Stimulated activated CD4-positive, alpha-beta T cell treated with anti-CD3 and anti-CD28 coated beads, TNF-alpha, amount 100 ng/mL, for 48 hours (primary cell): ENCODE measurements around the gene AMIGO1.
"Not testable (repeated sequence)": the region's sequence is repeated elsewhere in the genome, so short reads cannot be mapped to it uniquely, and the experiment has no call there.

Source experiments
- DNase-seq, 3 donors: peaks; one replicate each; pipeline ENCODE4 v3.0.0-alpha.2; 2020; ENCODE audit warnings: low read depth in 3 of 3

Gene AMIGO1

DNA sequence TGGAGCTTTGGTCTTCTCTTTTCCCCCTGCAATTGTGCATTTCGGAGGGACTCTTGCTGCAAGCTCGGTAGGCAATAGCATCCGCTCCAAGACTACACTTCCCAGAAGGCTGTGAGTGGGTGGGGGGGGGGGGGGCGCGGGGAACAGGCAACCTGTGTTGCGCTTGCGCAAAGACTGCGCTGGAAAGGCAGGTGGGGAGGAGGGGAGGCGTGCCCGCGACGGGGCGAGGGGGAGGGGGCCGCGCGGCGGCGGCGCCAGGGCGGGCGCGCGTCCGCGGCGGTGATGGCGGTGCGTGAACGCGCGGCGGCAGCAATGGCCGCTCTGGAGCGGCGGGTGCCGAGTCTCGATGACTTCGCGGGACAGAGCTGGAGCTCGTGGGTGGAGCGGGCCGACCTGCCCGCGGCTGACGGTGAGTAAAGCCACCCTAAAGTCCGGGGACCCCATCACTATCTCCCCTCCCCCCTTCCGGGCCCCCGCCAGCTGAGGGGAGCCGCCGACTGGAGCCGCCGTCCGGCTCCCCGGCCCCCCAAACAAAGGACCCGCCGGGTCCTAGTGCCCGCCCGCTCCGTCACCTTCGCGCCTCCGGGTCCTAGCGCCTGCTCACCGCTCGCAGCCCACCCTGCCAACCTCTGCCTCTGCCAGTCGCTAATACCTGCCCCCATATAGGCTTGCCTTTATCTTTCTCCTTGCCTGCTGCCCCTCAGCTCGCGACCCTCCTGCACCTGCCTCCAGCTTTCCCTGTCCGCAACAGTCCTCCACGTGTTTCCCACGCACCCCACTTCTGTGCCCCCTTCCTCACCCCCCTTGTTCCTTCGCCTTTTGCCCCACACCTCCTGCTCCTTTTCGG, 25.6 kb downstream of the AMIGO1 start, which contains the start of gene ATXN7L2:
Gene ATXN7L2, plus strand, starts transcription at position 234 of the 847 bp plus-strand sequence. Its CDS starts 49 bp downstream, at position 283.
- peak; percentile 82 to 88 (median 85) for DNase-seq

DNA sequence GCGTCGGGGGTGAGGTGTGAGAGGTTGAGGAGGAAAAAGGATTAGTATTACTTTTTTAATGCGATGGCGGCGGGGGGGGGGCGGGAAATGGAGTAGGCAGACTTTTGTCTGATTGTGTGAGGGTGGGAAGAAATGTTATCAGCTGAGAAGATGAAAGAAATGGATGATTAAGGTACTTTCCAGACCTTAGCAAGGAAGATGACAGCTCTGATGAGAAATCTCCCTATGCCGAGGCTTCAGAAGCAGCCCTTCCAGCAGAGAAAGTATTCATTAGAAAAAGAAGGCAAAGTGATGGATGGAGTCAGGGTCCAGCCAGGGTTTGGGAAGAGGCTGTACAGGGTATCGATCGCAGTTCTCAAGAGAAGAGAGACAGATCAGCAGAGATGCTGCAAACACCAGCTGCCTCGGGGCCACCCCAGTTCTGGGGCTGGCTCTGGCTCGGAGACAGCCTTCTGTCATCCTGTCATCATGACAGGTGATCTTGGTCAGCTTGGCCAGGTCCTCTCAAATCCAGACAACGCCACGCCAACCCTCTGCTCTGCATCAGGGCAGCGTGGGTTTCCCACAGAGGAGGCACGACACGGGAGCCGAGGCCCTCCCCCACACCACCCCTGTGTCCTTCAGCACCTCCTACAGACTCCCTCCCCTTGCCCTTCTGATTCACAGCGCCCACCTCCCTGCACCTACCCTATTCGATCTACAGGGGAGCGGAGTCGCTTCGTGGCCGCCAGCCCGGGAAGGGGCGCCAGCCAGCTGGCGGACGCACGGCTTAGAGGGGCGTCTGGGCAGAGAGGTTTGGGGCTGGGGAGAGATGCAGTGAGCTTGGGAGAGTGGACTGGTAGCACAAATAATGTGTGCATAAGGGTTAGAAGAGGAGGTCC, 26.5 kb downstream of the AMIGO1 start:
- DNase-seq, result peak in 1 of 3 donors; percentile 21

DNA sequence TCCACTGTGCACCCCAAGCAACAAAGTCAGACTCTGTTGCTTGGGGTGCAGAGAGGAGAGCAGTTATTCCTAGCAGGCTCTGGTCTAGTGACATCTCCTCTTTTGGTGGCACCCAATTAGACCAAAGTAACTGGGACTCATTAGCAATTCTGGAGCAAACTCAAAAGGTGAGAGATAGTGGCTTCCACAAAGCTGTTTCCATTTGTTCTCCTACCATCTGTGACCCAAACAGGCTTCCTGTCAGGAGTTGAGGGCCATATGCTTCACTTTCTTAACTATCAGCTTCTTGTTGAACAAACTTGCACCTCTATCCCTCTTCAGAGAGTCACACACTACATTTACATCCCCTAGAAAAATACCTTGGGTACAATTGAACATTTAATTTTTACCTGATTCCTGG, 27.3 kb downstream of the AMIGO1 start:
- DNase-seq, result no peak

DNA sequence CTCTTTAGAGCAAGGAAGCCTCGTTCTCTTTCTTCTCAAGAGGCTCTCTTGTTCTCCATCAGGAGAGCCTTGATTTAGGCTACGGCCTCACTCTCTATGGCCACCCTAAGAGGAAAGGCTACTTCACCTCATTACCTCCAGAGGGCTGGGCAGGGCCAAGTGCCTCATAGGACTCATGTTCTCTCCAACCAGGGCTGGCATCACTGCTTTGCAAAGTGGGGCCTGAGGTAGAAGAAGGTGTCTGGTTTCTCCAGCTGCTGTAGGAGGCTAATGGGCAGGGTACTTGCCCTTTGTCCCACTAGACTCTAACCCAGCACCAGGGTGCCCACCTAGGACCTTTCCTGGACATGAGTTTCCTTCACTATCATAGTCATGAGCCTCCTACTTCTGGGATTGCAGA, 27.9 kb downstream of the AMIGO1 start:
- DNase-seq, result no peak

DNA sequence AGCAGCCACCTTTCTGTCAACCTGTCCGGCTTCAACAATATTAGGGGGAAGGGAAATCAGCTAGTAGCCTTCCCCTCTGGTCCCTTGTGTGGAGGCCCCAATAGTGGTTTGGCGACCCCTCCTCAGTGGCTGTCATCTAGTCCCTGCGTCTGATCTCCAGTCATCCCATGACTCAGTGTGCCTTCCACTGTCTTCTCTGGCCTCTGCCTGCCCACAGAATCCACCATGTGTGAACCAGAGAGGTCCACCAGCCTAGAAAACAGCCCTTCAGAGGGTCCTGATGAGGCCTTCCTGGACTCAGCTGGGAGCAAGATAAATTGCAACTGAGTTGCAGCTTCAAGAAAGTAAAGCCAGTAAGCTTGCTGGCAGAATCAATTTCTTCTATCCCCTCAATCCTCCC, 29.6 kb downstream of the AMIGO1 start:
- no peak for DNase-seq

DNA sequence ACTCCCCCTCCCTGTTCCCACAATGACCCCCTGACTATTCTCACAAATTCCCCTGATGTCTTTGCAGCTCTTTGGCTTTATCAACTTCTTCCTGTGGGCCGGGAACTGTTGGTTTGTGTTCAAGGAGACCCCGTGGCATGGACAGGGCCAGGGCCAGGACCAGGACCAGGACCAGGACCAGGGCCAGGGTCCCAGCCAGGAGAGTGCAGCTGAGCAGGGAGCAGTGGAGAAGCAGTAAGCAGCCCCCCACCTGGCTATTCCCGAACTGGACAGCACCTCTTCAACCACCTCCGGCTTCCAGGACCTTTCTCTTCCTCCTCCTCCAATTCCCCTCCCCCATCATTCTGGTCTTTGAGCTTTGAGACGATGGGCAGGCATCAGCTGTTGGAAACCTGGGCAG, 30.2 kb downstream of the AMIGO1 start:
- no peak for DNase-seq

DNA sequence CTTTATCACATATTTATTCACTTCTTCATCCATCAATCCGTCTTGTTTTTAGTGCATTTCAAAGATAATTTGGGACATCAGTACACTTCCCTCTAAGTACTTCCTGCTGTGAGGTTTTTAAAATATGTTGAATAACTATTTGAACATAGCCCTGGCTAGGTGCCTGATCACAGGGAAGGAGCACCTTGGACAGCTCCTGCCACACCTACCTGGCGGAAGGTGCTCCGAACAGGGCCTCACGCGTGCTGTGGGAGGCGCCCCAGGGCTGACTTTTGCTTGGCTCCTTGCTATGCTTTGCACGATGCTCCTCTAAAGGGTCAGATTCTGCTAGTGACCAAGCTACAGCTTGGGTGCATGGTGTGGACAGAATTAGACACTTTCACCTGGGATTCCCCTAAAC, 30.7 kb downstream of the AMIGO1 start:
- DNase-seq, result peak in 1 of 3 donors; percentile 33

DNA sequence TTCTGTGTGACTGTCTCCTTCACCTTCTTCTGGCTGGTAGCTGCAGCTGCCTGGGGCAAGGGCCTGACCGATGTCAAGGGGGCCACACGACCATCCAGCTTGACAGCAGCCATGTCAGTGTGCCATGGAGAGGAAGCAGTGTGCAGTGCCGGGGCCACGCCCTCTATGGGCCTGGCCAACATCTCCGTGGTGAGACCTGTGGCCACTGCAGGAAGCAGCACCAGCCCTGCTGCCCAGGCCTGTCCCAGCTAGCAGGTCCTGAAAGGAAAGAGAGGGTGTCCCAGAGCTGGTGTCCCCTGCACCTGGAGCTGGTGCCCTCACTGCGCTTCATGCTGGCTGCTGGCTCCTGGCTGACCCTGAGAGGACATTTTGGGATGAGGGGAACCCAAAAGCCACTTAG, 31.7 kb downstream of the AMIGO1 start:
- no peak for DNase-seq

DNA sequence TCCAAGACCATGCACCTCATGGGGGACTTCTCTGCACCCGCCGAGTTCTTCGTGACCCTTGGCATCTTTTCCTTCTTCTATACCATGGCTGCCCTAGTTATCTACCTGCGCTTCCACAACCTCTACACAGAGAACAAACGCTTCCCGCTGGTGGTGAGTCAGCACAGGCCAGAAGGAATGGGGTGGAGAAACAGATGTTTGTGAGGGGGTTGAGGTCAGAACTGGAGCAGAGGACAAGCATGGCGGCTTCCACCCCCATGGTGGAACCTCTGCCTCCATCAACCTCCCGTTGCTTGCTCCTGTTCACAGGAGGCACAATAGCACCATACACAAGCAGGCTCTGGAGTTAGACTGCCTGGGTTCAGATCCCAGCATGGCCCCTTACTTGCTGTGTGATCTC, 32.7 kb downstream of the AMIGO1 start:
- no peak for DNase-seq

DNA sequence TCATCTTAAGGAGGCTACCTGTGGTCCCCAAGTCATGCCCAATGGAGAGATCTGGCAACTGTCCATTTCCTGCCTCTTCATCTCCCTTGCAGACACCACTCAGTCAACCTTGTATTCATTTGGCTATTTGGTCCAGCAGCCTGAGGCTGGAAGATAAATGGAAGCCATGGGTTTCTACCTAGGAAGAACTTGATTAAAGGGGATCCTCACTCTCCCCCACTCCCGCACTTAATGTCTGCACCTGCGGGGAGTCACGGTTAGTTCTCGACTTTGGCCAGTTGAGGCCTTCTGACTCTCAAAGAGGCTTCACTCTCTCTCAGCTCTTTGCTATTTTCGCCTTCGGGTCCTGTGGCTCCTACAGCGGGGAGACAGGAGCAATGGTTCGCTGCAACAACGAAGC, 34.3 kb downstream of the AMIGO1 start:
- no peak for DNase-seq

DNA sequence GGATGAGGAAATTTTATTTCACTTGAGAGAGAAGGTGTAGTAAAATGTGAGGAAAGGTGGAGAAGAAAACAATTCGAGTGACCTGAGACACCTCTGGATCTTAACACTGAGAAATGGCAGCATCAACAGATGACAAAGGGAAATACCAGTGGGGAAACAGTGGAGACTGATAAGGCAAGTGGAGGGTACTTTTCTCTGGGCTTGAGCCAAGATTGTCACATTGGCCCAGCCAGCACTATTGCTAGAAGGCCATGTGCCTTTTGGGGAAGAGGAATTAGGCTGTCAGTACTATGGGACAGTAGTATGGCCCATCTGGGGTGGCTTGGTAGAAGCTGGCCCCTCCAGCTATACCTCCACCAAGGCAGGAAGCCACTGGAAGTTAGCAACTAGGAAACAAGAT, 34.8 kb downstream of the AMIGO1 start:
- no peak for DNase-seq

DNA sequence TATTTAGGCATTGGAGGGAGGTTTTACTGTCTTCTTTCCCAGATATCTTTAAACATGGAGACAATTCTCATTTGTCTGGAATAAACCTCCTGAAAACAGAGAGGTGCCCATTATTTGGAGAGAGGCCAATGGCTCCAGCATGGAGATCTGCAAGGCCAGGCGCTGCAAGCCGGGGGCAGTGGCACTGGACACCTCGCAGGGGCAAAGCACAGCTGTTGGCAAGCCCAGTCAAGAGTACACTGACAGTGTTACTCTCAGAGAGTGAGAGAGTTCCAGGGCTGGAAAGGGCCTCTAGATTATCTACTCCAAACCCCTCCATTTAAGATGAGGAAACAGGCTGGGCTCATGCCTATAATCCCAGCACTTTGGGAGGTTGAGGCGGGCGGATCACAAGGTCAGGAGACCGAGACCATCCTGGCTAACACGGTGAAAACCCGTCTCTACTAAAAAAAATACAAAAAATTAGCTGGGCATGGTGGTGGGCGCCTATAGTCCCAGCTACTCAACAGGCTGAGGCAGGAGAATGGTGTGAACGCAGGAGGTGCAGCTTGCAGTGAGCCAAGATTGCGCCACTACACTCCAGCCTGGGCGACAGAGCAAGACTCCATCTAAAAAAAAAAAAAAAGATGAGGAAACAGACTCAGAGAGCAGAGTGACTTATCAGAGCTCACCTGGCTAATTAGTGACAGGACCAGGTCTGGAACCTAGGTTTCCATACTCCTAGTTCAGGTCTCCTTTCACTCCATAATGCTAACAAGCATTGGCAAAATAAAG, 36.1 kb downstream of the AMIGO1 start:
- not testable (repeated sequence) for DNase-seq

DNA sequence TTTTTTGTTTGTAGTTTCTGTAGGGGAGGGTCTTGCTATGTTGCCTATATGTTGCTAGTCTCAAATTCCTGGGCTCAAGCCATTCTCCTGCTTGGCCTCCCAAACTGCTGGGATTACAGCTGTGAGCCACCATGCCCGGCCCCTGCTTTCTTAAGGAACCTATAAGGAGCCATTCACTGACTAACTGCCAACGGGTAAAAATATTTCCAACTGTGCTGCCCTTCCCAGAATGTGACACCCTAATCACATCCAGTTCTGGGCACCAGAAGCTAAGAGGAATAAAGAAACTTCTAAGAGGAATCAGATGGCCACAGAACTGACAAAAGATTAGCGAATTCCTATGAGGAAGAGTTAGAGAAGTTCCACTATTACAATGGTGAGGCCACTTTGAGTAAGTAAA, 36.7 kb downstream of the AMIGO1 start:
- no peak for DNase-seq

DNA sequence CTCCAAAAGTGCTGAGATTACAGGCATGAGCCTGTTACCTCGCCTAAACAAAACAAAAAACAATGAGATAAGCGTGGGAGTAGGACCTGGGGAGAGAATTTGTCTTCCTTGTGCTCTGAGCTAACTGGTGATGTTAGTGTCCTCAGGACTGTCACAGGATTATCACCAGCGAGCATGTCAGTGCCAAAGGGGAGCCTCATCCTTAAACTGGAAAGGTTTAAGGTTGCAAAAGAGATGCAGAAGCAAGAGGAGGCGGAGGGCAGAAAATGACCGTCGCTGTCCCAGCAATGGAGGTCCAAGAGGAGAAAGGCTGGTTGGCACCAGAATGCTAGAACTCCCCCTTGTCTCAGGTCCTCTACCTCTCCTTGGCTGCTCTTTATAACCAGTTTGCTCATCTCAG, 39.3 kb downstream of the AMIGO1 start:
- no peak for DNase-seq

DNA sequence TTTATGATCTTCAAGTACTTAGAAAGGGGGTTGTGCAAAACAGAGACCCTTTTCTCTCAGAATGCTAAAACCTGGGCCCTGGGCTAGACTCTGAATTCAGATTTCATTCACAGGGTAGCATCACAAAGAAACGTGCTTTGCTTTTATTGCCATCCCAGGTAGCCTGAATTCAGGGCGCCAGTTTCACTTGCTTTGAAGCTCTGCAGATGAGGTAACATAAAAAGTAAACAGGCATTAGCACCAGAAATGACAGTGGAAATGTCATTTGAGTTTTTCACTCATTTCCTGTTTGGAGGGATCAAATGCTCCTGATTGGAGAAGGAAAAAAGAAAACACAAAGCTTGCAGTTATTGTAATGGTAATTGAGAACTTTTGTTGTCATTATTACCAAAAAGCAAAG, 40.6 kb downstream of the AMIGO1 start:
- DNase-seq, result no peak

DNA sequence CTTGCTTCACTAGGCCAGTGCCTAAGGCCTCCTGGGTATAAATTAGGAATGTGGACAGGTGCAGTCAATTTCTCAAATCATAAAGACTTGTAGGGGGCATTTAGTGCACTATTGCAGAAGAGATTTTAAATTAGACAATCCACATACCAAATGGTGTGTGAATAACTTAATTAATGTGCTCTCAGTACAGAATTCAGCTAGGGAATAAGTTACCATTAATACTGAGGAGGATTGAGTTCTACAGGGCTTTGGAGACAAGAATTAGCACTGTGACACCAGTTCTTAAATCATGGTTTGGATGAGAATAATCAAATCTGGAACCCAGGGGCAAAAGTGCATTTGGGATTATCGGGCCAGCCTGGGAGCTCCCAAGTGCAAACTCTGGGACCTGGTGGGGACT, 41.5 kb downstream of the AMIGO1 start:
- DNase-seq, result no peak

DNA sequence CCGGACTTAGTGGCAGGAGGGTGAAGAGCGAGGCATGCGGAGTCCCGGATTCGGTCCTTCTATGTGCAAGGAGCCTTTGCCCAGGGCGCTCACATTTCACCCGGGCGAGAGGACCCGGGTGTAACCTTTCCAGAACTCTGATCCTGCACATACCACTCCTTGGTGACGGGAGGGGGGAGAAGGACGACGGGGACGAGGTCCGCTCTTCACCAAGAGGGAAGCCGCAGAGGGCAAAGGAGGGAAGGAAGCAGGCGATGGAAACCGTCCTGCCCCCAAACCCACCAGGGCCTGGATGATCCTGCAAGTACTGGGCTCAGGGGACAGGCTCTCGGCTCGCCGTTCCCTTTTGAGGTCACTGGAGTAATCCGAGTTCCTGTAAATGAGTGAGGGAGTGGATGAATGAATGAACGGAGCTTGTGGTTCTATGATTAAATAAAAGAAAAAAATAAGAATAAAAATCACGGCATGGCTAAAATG, 42.2 kb downstream of the AMIGO1 start:
- no peak for DNase-seq

DNA sequence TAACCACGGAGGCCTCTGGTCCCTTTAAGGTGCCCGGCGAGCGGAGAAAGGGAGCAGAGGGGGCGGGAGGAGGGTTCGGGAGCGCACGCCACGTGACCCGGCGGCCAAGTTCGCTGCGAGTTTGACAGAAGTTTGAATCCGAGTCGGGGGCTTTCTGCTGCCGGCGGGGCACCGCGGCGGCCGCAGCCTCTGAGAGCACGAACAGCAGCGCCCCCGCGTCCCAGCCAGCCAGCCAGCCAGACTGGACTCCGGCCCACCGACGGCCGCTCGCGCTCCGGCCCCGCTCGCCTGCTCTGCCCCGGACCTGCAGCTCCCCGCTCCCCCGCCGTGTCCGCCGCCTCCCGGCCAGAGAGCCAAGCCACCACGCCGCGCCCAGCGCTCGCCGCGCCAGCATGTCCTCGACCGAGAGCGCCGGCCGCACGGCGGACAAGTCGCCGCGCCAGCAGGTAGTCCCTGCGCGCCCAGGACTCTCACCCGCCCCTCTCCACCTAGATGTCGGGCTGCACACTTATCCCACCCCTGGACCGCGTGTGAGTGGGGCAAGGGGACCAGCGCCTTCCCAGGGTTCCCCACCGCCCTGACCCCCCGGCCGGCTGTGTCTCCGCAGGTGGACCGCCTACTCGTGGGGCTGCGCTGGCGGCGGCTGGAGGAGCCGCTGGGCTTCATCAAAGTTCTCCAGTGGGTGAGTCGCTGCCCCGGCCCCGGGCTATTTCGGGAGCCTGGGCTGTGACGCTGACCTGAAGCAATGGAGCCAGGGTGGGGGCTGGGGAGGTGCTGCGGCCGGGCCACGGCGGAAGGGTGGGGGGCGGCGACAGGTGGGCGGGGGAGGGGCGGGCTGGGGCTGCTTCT, 42.9 kb downstream of the AMIGO1 start, which contains the start of gene SYPL2:
Gene SYPL2, plus strand, starts transcription at position 95 of the 849 bp plus-strand sequence. Its CDS starts 298 bp downstream, at position 393.
- DNase-seq, result no peak

DNA sequence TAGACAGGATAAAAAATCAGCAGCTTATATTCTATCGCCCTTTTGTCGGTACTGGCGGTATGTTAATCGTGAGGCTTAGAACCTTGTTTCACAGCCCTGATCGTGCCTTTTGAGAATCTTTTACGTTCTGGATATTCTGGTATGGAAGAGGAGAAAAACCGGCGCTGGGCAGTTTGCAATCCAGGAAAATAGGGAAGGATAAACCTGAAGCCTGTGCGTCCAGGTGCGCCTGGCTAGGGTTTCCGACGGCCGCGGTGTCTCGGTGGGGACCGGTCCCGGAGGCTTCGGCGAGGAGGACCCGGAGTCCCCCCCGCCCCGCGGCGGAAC, 43.4 kb downstream of the AMIGO1 start:
- DNase-seq, result no peak

DNA sequence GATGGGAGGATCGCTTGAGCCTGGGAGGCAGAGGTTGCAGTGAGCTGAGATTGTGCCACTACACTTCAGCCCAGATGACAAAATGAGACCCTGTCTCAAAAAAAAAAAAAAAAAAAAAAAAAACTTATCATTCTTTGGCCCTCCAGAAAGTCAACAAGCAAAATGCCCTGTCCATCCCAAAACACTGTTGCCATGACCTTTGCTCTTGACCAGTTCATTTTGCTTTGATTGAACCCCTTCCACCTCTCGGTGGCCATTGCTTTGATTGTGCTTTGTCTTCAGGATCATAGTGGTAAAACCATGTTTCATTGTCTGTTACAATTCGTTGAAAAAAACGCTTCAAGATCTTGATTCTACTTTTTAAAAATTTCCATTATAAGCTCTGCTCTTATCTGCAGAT, 51.7 kb downstream of the AMIGO1 start:
- no peak for DNase-seq
